SK-N-SH treated with all-trans-retinoic acid at 6 μM for 48 hours (cell line): ENCODE measurements around the gene PLCB3.

Experiments
- ARNTL ChIP-seq: fragments of 450-650 bp; formaldehyde crosslinking; IDR thresholded peaks from 2 replicates; pipeline ENCODE4 v1.5.0; 2020; ENCODE audit warnings: low read depth, mild to moderate bottlenecking, moderate library complexity, borderline replicate concordance
- BACH2 ChIP-seq: fragments of 250-450 bp; sonication (Bioruptor Pico); IDR thresholded peaks from 2 replicates; pipeline ENCODE4 v1.9.0; 2021; ENCODE audit warnings: mild to moderate bottlenecking, borderline replicate concordance
- CSDC2 ChIP-seq: fragments of 250-450 bp; sonication (Bioruptor Pico); IDR thresholded peaks from 2 replicates; pipeline ENCODE4 v1.5.0; 2020; ENCODE audit warnings: mild to moderate bottlenecking, moderate library complexity
- RARB ChIP-seq: fragments of 250-450 bp; sonication (Bioruptor Pico); IDR thresholded peaks from 2 replicates; pipeline ENCODE4 v1.8.0; 2021; ENCODE audit warnings: mild to moderate bottlenecking, moderate library complexity
- SNAI2 ChIP-seq: fragments of 250-450 bp; sonication (Bioruptor Pico); IDR thresholded peaks from 2 replicates; pipeline ENCODE4 v1.5.0; 2020; ENCODE audit warnings: mild to moderate bottlenecking, moderate library complexity

DNA sequence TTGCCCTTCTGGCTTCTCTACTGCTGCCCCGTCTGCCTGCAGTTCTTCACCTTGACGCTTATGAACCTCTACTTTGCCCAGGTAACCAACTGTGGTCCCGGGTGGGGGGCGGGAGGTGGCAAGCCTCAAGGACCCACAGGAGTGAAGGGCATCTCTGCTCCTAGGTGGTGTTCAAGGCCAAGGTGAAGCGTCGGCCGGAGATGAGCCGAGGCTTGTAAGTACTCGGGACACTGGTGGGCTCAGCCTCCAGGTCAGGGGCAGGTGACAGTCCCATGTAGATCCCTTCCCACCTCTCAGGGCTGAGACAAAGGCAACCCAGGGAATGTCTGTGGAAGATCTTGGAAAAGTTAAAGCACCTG, 35.5 kb downstream of the PLCB3 start:
- no peak for TF ChIP-seq BACH2 (CRISPR knock-in tag)
- TF ChIP-seq CSDC2 (CRISPR knock-in tag), result no peak
- no peak for TF ChIP-seq SNAI2
- TF ChIP-seq RARB (CRISPR knock-in tag), result no peak
- TF ChIP-seq ARNTL (CRISPR knock-in tag), result no peak
